ENCODE results near the gene C1QTNF6.

C1QTNF6 gene

DNA sequence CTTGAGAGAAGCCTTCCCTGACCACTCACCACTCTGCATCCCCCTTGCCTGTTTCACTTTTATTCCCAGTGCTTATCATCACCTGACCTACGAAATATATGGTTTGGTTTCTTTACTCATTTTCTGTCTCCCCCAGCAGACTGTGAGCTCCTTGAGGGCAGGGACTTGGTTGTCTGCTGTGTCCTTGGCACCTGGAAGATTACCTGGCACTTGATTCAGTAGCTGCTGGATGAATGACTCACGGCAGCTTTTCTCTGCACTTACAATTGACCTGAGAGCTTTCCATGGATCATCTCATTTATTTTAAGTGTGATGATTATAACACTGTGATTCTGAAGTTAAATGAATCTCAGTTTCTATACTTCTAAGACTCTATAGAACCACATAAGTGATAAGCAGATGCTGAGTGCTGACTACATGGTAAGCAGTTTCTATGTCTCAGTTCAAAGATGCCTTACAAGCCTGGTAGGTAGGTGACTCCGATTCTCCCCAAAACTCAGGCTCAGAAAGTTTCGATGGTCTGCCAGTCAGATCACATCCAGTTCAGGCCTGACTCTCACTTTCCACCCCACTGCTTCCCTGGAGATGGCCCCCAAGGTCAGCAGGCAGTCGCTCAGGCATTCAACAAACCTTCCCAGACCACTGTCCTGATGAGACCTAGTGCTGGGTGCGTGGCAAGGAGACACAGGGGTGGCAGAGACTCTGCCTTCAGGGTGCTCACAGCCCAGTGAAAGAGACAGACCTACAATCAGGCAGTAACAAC, 50.0 kb downstream of the C1QTNF6 start:
- DNase-seq, result no peak

GRCh38 chr22:37137131-37137530, 50.9 kb downstream of the C1QTNF6 start:
- DNase-seq, result no peak

- no peak for DNase-seq
These were observed 53.0 kb downstream of the C1QTNF6 start for GRCh38 chr22:37135023-37135422.

- no peak for DNase-seq
These were observed 54.6 kb downstream of the C1QTNF6 start for GRCh38 chr22:37133304-37134018.

DNA sequence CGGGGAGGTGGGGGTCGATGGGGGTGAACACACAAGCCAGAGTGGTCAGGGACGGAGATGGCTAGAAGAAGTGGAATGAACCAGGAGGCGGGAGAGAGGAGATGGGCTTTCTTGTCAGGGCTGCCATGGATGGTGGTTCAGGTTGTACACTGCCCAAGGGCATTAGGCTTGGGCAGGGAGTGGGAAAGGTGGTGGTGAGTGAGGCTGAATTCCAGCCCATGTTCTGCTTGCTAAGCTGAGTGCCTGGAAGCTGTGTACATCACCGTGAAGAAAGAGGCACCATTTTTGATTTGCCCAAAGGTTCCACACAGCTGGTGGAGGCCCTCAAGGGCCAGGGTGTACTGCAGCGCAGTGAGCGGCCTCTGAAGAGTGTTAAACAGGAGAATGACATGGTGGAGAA, 55.3 kb downstream of the C1QTNF6 start:
- DNase-seq, result no peak

Data from NCI-H1048 (cell line).